Subcutaneous abdominal adipose tissue (tissue), 5 donors: ENCODE results near the gene TAS1R1.
A peak's percentile ranks its signal among the peaks of the same experiment; 100 is the strongest.

Experiments
- H3K27ac ChIP-seq: one replicate; pipeline ENCODE4 v1.7.0; 2013; ENCODE audit warnings: low read depth, mild to moderate bottlenecking, inconsistent platforms, low read length, moderate library complexity
- H3K27me3 ChIP-seq, 5 donors: one replicate each; pipeline ENCODE4 v1.7.0; 2013; ENCODE audit warnings: low read length in 5 of 5, inconsistent platforms in 1 of 5; ENCODE audit not compliant: control insufficient read depth in 5 of 5, insufficient read depth in 4 of 5
- H3K36me3 ChIP-seq, 5 donors: one replicate each; pipeline ENCODE4 v1.7.0; 2013; ENCODE audit warnings: low read length in 5 of 5; ENCODE audit not compliant: control insufficient read depth in 5 of 5, insufficient read depth in 5 of 5
- H3K4me1 ChIP-seq, 5 donors: one replicate each; pipeline ENCODE4 v1.7.0; 2013; ENCODE audit warnings: low read length in 5 of 5, mild to moderate bottlenecking in 3 of 5, moderate library complexity in 1 of 5; ENCODE audit not compliant: control insufficient read depth in 5 of 5, insufficient read depth in 5 of 5
- H3K4me3 ChIP-seq, 5 donors: one replicate each; pipeline ENCODE4 v1.7.0; 2013; ENCODE audit warnings: low read length in 5 of 5, low read depth in 1 of 5
- H3K9ac ChIP-seq, 5 donors: one replicate each; pipeline ENCODE4 v1.7.0; 2013; ENCODE audit warnings: low read length in 5 of 5, mild to moderate bottlenecking in 4 of 5, moderate library complexity in 3 of 5
- H3K9me3 ChIP-seq, 5 donors: one replicate each; pipeline ENCODE4 v1.7.0; 2013; ENCODE audit warnings: low read length in 5 of 5; ENCODE audit not compliant: control insufficient read depth in 5 of 5
- donor health status: healthy.
- donor health status: healthy.
- donor health status: healthy.
- donor health status: healthy.
- donor health status: healthy.

The TAS1R1 gene

GRCh38 chr1:6519935-6520671 lies 35.0 kb upstream of the TAS1R1 start:
- H3K36me3 ChIP-seq, result peaks cover 0 to 7% (median 1%) of the 10 kb centered on the region in 5 donors
- no peaks in the 10 kb centered on the region for H3K9me3 ChIP-seq
- H3K4me1 ChIP-seq, result peaks cover 4 to 50% (median 29%) of the 10 kb centered on the region in 5 donors
- peak overlapping the region in 2 of 5 donors; percentile 35 to 44 for H3K4me3 ChIP-seq
- H3K27me3 ChIP-seq, result no peaks in the 10 kb centered on the region
- peak overlapping the region; percentile 72 for H3K27ac ChIP-seq
- peak overlapping the region in 1 of 5 donors; percentile 62 for H3K9ac ChIP-seq

GRCh38 chr1:6521536-6521935 lies 33.6 kb upstream of the TAS1R1 start:
- Histone ChIP-seq H3K4me1 (peaks cover 4 to 40% (median 21%) of the 10 kb centered on the region in 5 donors), H3K4me3 (no peak overlapping the region), H3K9me3 (no peaks in the 10 kb centered on the region), H3K27me3 (no peaks in the 10 kb centered on the region), H3K36me3 (peaks cover 5 to 22% (median 16%) of the 10 kb centered on the region in 5 donors), H3K27ac (no peak overlapping the region), H3K9ac (no peak overlapping the region)

- no peak overlapping the region for H3K9ac ChIP-seq
- H3K4me3 ChIP-seq, result no peak overlapping the region
- peaks cover 5 to 40% (median 29%) of the 10 kb centered on the region in 5 donors for H3K36me3 ChIP-seq
- no peaks in the 10 kb centered on the region for H3K27me3 ChIP-seq
- H3K9me3 ChIP-seq, result no peaks in the 10 kb centered on the region
- H3K27ac ChIP-seq, result no peak overlapping the region
- peaks cover 4 to 31% (median 16%) of the 10 kb centered on the region in 5 donors for H3K4me1 ChIP-seq
Measured at GRCh38 chr1:6523566-6523965, 31.5 kb upstream of the TAS1R1 start.

GRCh38 chr1:6526316-6526715 lies 28.8 kb upstream of the TAS1R1 start:
- Histone ChIP-seq H3K27ac (no peak overlapping the region), H3K4me1 (peaks cover 0 to 5% (median 0%) of the 10 kb centered on the region in 5 donors), H3K36me3 (peaks cover 7 to 59% (median 41%) of the 10 kb centered on the region in 5 donors), H3K9me3 (no peaks in the 10 kb centered on the region), H3K27me3 (no peaks in the 10 kb centered on the region), H3K4me3 (no peak overlapping the region), H3K9ac (peak overlapping the region in 1 of 5 donors; percentile 20)

DNA sequence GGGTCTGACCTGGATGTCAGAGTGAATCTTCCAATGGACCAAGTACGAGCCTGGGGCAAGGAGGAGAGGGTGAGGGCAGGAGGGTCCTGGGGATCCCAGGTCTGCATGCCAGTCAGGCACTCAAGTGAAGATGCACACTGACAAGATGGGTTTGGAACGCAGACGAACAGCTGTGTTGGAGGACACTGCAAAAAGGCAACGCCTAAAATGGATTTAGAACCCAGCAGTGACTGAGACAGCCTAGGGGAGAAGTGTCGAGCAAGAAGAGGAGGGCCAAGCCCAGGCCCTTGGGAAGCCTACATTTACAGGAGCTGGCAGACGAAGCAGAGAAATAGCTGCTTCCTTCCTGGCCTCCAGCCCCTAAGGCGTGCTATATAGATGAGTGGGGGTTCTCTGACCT lies 26.6 kb upstream of the TAS1R1 start:
- H3K9ac ChIP-seq, result no peak overlapping the region
- H3K4me3 ChIP-seq, result no peak overlapping the region
- H3K36me3 ChIP-seq, result peaks cover 19 to 80% (median 63%) of the 10 kb centered on the region in 5 donors
- no peaks in the 10 kb centered on the region for H3K9me3 ChIP-seq
- no peak overlapping the region for H3K27ac ChIP-seq
- H3K4me1 ChIP-seq, result peaks cover 0 to 4% (median 0%) of the 10 kb centered on the region in 5 donors
- H3K27me3 ChIP-seq, result no peaks in the 10 kb centered on the region

DNA sequence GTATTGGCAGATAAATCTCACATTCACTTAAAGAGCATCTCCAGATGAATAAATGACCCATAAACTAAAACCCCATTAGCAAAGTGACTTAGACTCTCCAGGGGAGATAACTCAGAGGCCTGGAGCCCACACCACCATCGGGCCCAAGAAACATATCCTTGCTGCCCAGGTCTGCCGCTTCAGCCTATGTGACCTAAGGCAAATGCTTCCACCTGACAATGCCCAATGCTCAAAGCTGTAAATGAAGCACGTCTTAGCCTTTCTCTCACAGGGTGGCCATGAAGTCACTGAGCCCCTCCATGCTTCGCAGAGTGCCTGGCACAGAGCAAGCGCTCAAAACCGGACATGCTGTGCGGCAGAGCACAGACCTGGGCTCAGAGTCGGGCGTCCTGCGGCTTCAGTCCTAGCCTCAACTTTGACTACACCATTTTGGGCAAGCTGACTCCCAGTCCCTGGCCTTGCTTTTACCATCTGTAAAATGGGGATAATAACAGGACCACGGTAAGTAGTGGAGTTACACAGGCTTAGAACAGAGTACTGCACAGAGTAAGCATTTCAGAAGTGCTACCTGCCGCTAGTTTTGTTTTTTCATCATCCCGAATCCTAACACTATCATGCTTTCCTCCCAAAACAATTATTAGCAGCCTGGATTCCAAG lies 24.5 kb upstream of the TAS1R1 start:
- H3K4me1 ChIP-seq, result peaks cover 0 to 6% (median 0%) of the 10 kb centered on the region in 5 donors
- H3K27me3 ChIP-seq, result no peaks in the 10 kb centered on the region
- no peak overlapping the region for H3K27ac ChIP-seq
- H3K36me3 ChIP-seq, result peaks cover 17 to 79% (median 68%) of the 10 kb centered on the region in 5 donors
- H3K9me3 ChIP-seq, result no peaks in the 10 kb centered on the region
- H3K9ac ChIP-seq, result no peak overlapping the region
- no peak overlapping the region for H3K4me3 ChIP-seq

- peaks cover 15 to 73% (median 64%) of the 10 kb centered on the region in 5 donors for H3K36me3 ChIP-seq
- H3K9me3 ChIP-seq, result no peaks in the 10 kb centered on the region
- no peaks in the 10 kb centered on the region for H3K27me3 ChIP-seq
- no peak overlapping the region for H3K9ac ChIP-seq
- H3K4me3 ChIP-seq, result no peak overlapping the region
- no peak overlapping the region for H3K27ac ChIP-seq
- peaks cover 0 to 6% (median 0%) of the 10 kb centered on the region in 5 donors for H3K4me1 ChIP-seq
Measured at GRCh38 chr1:6531996-6532395, 23.1 kb upstream of the TAS1R1 start.

DNA sequence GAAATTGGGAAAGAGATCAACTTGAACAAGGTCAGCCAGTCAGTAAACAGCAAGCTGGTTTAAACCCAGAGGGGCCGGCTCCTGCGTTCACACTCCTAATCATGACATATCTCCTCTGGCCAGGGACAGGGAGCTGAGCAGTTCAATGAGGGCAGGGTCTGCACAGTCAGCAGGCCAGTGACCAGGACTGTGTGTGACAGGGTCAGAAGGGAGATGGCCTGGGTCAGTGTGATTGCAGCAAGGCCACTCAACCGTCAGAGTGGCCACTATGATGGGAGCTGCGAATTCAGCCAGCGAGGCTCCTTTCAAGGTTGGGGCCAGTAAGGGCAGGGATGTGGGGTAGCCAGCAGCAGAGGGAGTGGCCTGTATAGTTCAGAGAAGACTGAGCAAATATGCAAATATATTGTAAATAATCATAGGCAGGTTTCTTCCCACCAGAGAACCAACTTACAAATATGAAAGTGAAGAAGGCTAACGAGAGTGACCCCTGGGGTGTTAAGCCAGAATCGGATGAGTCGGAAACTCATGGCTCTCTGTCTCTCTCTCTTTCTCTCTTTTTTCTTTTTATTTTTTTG lies 20.8 kb upstream of the TAS1R1 start:
- Histone ChIP-seq H3K9ac (no peak overlapping the region), H3K36me3 (peaks cover 19 to 56% (median 48%) of the 10 kb centered on the region in 5 donors), H3K4me1 (peaks cover 0 to 6% (median 0%) of the 10 kb centered on the region in 5 donors), H3K27me3 (no peaks in the 10 kb centered on the region), H3K27ac (no peak overlapping the region), H3K4me3 (no peak overlapping the region), H3K9me3 (no peaks in the 10 kb centered on the region)

DNA sequence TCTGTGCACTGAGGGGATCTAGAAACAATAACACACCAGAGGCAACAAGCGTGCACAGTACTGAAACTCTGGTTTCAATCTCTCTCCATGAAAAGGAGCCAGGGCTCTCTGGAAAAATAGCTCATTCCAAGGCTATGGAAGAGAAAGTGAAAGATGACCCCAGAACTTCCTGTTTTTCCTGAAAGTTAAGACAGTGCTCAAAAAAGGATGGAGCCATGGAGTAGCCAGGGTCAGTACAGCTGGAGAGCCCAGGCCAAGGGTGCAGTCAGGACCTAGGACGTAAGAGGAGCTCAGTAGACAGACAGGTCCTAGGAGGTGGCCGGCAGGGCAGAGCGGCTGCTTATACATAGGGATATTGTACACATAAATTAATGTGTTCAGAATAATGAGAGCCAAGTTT lies 19.9 kb upstream of the TAS1R1 start:
- Histone ChIP-seq H3K27ac (no peak overlapping the region), H3K36me3 (peaks cover 19 to 53% (median 48%) of the 10 kb centered on the region in 5 donors), H3K27me3 (no peaks in the 10 kb centered on the region), H3K9me3 (no peaks in the 10 kb centered on the region), H3K4me3 (no peak overlapping the region), H3K9ac (no peak overlapping the region), H3K4me1 (peaks cover 0 to 6% (median 0%) of the 10 kb centered on the region in 5 donors)

DNA sequence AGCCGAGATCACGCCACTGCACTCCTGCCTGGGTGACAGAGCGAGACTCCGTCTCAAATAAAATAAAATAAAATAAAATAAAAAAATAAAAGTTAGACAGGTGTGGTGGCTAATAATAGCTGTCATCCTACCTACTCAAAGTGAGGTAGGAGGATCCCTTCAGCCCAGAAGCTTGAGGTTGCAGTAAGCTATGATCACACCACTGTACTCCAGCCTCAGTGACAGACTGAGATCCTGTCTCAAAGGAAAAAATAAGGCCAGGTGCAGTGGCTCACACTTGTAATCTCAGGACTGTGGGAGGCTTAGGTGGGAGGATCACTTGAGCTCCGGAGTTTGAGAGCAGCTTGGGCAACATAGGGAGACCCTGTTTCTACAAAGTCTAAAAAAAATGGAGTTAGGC lies 18.8 kb upstream of the TAS1R1 start:
- Histone ChIP-seq H3K4me1 (peaks cover 0 to 6% (median 0%) of the 10 kb centered on the region in 5 donors), H3K9ac (no peak overlapping the region), H3K27me3 (no peaks in the 10 kb centered on the region), H3K9me3 (no peaks in the 10 kb centered on the region), H3K4me3 (no peak overlapping the region), H3K36me3 (peaks cover 17 to 53% (median 39%) of the 10 kb centered on the region in 5 donors), H3K27ac (no peak overlapping the region)
